Fibroblast of skin of scalp (primary cell): ENCODE measurements around the gene B4GALNT4.
"Not testable (repeated sequence)": the region's sequence is repeated elsewhere in the genome, so short reads cannot be mapped to it uniquely, and the experiment has no call there.

Experiments
- DNase-seq: peaks from one replicate; pipeline ENCODE4 v3.0.0-alpha.2; 2013

B4GALNT4 gene

DNA sequence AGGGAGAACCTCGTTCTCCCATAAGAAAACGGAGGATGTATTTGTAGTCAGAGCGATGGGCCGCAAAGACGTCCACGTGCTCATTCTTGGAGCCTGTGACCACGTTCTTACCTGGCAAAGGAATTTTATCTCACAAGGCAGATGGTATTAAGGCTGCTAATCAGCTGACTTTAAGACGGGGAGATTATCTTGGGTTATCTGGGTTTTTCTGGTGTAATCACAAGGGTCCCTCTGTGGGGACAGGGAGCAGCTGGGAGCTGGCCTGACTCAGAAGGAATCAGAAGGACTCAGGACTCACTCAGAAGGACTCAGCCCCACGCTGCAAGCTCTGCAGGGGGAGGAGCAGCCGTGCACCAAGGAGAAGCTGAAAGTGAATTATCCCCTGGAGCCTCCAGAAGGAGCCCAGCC, 53.0 kb downstream of the B4GALNT4 start:
- DNase-seq: no peak

DNA sequence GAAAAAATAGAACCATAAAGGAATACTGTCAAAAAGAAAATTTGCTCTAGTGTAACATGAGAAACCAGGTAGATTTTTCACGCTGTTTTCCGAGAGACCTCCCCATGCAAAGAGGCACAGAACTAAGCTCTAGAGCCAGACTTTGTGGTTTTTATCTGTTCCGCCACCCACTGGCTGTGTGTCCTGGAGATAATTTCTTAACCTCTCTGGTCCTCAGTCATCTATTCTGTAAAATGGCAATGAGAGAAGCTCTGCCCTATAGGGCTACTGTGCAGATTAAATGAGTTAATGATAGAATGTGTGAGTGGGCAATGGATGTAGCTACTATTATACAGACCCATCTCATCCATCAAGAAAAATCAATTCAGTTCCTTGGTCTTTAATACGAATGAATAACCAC, 54.9 kb downstream of the B4GALNT4 start:
- DNase-seq: no peak

DNA sequence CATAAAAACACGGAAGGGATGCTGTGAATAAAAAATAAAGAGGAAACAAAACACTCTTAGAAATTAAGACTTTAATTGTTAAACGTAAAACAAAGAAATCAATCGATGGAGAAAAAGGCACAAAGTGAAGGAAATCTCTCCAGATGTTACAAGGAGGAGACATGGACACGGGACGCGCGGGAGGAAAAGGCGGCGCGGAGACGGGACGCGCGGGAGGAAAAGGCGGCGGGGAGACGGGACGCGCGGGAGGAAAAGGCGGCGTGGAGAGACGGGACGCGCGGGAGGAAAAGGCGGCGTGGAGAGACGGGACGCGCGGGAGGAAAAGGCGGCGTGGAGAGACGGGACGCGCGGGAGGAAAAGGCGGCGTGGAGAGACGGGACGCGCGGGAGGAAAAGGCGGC, 55.5 kb downstream of the B4GALNT4 start:
- DNase-seq: not testable (repeated sequence)

DNA sequence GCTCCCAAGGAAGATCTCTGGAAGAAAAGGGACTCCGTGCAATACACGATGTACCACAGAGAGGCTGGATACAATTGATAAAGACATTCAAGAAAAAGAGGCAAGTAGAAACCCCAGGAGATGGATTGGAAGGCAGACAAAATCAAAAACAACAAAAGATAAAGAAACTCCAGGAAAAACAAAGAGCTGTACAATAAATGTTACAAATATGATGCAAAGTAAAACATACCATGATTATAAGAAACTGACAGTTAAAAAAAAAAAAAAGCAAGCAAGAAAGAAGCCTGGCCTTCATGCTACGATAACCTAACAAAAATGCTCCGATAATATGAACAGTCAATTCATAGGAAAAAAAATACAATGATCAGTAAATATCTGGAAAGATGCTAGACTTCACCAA, 56.0 kb downstream of the B4GALNT4 start:
- DNase-seq: no peak

DNA sequence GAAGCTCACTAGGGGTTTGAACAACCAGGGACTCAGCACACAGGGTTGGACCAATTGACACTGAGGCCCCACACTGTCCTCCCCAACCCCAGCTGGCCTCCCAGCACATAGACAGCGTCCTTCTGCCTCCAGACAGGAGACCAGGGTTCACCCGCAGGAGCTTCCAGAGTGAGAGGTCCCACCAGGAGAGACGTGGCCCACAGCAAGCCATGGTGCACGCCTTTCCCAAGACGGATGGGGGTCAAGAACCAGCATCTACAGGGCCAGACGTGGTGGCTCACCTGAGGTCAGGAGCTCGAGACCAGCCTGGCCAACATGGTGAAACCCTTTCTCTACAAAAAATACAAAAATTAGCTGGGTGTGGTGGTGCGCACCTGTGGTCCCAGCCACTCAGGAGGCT, 57.6 kb downstream of the B4GALNT4 start:
- no peak for DNase-seq

DNA sequence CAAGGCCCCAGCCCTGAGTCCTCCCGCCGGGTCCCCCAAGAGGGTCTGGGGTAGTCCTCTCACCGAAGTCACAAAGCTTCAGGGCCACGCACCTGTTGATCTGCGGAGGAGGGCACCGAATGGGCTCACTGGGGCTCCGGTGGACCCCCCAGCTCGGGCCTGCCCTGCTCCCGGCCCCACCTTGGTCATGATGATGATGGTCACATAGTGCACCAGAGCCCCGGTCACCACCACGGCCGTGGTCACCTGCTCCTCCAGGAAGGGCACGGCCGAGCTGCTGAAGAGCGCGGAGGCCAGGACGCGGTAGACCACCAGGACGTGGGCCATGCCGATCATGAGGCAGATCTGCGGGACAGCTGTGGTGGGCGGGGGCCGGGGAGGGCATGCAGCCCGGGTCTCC, 59.0 kb downstream of the B4GALNT4 start:
- DNase-seq: no peak

DNA sequence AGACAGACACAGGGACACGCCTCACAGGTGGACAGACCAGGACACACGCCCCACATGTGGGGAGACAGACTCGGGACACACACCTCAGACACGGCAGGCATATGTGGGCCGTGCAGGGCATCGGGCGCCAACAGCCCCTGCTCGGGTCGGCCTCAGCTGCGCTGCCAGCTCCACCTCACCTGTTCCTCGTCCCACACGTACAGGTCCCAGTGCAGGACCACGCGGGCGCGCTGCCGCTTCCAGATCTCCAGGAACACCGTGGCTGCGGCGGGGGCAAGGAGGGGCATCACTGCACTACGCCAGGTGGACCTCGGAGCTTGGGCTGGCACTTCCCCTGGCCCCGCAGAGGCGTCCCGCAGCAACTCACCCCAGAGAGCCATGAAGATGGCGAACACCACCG, 60.1 kb downstream of the B4GALNT4 start:
- no peak for DNase-seq

DNA sequence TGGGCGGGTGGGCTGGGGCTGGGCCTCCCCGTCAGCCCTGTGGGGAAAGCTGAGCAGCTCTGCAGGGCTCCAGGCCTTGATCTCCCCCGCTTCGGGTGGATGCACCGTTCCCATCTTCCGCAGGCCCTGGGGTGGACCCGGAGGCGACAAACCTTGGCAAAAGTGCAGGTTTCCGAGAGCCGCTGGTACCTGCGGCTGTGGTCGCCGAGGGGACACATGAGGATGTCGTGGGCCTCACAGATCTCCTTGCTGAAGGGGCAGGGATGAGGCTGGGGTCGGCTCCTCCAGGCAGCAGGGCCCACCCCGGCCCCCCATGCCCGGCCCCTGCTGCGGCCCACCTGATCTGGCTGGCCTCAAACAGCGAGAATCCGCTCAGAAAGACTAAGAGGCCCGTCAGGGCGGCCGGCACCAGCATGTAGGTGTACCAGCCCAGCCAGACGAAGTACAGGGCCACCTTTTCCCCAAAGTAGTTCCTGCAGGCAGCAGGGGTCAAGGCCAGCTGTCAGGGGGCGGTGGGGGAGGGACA, 60.7 kb downstream of the B4GALNT4 start:
- no peak for DNase-seq
